Measurements from ENCODE around the gene TTC17.

The TTC17 gene

DNA sequence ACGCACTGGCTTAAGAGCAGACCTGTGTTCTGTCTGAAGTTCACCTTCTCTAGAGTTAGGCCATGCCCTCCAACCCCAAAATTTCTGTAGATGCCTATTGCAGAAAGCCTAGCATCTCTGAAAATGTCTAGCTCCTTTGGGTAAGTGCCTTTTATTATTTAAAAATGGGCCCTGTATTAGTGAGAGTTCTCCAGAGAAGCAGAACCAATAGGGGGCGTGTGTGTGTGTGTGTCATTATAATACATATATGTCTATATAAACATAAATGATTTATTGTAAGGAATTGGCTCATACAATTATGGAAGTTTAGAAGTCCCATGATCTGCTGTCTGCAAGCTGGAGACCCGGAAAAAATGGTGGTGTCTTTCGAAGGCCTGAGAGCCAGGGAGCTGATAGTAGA, 144.7 kb downstream of the TTC17 start:
- Histone ChIP-seq H3K4me3 (ENCODE audit: low read length) (no peak overlapping the region), H3K27me3 (ENCODE audit: insufficient read depth, low read length) (no peaks in the 10 kb centered on the region), H3K4me1 (ENCODE audit: insufficient read depth, low read length) (no peaks in the 10 kb centered on the region), H2AFZ (ENCODE audit: low read depth, low read length) (no peak overlapping the region), H3K9me3 (ENCODE audit: low read length) (no peaks in the 10 kb centered on the region), H3K36me3 (ENCODE audit: insufficient read depth, low read length) (no peaks in the 10 kb centered on the region)

DNA sequence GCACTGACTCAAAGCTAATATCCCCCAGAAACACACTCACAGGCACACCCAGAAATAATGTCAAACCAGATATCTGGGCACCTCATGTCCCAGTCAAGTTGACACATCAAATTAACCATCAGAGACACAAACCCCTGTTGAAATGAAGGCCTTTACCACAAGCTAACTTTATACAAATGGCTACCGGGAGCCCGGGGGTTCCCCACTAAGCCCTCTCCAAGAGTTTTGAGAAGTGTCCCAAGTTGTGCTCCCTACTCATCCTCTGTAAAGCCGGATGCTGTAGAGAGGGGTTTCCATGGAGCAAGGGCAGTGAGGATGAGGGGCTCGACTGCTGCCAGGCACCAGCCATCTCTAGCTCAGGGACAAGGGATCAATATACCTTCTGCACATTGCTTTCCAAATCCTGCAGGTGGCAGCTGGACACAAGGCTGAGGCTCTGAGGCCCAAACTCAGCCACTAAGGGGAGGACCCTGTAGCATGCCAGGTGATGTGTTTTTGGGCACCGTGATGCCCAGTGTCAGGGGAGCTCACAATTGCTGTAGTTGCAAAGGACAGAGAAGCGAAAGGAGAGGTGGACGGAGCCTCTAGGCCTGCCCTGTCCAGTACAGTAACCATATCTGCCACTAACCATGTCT, 145.7 kb downstream of the TTC17 start:
- H3K27me3 ChIP-seq (ENCODE audit: insufficient read depth, low read length) = no peaks in the 10 kb centered on the region
- no peaks in the 10 kb centered on the region for H3K36me3 ChIP-seq (ENCODE audit: insufficient read depth, low read length)
- H2AFZ ChIP-seq (ENCODE audit: low read depth, low read length) = no peak overlapping the region

DNA sequence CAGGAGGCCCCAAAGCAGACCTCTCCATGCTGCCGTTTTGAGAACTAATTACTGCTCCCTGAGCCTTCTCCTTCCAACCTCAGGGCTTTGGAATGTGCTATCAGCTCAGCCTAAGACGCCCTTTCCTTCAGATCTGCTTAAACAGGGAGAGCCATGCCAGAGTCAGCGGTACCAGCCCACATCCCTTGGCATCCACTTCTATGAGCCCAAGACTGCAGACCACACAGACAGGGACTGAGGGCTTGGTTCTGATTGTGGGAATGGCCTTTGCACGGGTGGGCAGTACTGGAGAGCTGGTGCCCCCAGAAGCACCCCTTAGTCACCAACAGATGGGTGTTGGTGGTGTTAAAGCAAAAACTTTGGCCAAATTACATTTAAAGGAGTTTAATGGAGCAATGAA, 146.5 kb downstream of the TTC17 start:
- Histone ChIP-seq H3K4me3 (ENCODE audit: low read length) (no peak overlapping the region), H3K9me3 (ENCODE audit: low read length) (no peaks in the 10 kb centered on the region), H3K27me3 (ENCODE audit: insufficient read depth, low read length) (no peaks in the 10 kb centered on the region), H2AFZ (ENCODE audit: low read depth, low read length) (no peak overlapping the region), H3K36me3 (ENCODE audit: insufficient read depth, low read length) (no peaks in the 10 kb centered on the region), H3K4me1 (ENCODE audit: insufficient read depth, low read length) (no peaks in the 10 kb centered on the region)

More for the DNA sequence above, 145.7 kb downstream of the TTC17 start:
- no peaks in the 10 kb centered on the region for H3K4me1 ChIP-seq (ENCODE audit: insufficient read depth, low read length)
- no peaks in the 10 kb centered on the region for H3K9me3 ChIP-seq (ENCODE audit: low read length)
- no peak overlapping the region for H3K4me3 ChIP-seq (ENCODE audit: low read length)

DNA sequence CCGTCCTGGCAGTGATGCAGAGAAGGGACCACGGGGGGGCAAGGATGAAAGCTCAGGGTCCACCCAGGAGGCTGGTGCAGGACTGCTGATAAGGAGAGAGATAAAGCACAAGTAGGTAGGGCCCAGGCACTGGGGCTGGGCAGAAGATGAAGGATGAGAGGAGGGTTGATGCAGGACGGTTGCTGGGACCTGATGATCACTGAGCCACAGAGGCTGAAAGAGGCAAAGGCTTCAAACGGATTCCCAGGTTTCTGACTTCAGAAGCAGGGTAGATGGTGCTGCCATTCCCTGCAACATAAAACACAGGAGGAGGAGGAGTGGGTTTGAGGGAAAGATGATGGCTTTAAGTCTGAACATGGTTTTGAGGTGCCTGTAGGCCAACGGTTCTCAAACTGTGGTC, 148.5 kb downstream of the TTC17 start:
- Histone ChIP-seq H2AFZ (ENCODE audit: low read depth, low read length) (no peak overlapping the region), H3K9me3 (ENCODE audit: low read length) (no peaks in the 10 kb centered on the region)

DNA sequence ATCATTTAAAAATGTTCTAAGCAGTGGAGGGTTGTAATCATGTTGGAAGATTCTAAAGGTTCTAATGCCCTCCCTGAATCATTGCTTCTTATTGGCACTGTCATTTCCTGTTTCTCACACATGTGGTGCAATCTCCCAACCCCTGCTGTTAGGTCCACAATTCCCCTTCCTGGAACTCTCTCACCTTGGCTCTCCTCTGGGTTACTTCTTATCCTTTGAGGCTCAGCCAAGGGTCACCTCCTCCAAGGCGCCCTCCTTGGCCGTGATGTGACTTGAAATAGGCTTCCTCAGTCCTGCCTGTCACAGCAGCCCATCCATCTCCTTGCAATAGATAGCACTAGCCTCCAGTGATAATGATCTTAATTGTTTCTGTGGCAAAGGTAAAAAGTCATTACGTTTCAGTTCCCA, 149.8 kb downstream of the TTC17 start:
- Histone ChIP-seq H3K36me3 (ENCODE audit: insufficient read depth, low read length) (no peaks in the 10 kb centered on the region), H3K9me3 (ENCODE audit: low read length) (no peaks in the 10 kb centered on the region)

More for the DNA sequence above, 148.5 kb downstream of the TTC17 start:
- Histone ChIP-seq H3K4me3 (ENCODE audit: low read length) (no peak overlapping the region), H3K36me3 (ENCODE audit: insufficient read depth, low read length) (no peaks in the 10 kb centered on the region), H3K4me1 (ENCODE audit: insufficient read depth, low read length) (no peaks in the 10 kb centered on the region), H3K27me3 (ENCODE audit: insufficient read depth, low read length) (no peaks in the 10 kb centered on the region)

DNA sequence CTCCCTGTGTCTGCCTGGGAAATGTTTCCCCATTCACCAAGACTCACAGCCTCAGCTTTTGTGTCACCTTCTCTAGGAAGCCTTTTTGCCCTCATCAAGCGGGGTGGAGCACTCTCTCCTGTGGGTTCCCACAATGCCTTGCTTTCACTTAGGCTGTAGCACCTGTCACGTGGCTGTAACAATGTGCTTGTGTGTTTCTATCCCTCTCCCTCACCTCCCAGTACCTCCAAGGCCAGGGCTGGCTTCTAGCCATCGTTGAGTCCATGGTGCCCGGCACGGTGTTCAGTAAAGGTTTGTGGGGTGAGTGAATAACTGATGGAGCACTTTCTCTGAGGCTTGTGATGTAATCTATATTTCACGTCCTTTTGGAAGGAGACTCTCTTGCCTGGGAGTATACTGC, 153.2 kb downstream of the TTC17 start:
- no peaks in the 10 kb centered on the region for H3K9me3 ChIP-seq (ENCODE audit: low read length)
- H3K4me1 ChIP-seq (ENCODE audit: insufficient read depth, low read length) = peaks cover 18% of the 10 kb centered on the region
- no peak overlapping the region for H2AFZ ChIP-seq (ENCODE audit: low read depth, low read length)
- H3K4me3 ChIP-seq (ENCODE audit: low read length) = no peak overlapping the region
- no peaks in the 10 kb centered on the region for H3K27me3 ChIP-seq (ENCODE audit: insufficient read depth, low read length)
- no peaks in the 10 kb centered on the region for H3K36me3 ChIP-seq (ENCODE audit: insufficient read depth, low read length)

More for the DNA sequence above, 149.8 kb downstream of the TTC17 start:
- Histone ChIP-seq H3K4me3 (ENCODE audit: low read length) (no peak overlapping the region), H3K4me1 (ENCODE audit: insufficient read depth, low read length) (no peaks in the 10 kb centered on the region), H2AFZ (ENCODE audit: low read depth, low read length) (no peak overlapping the region), H3K27me3 (ENCODE audit: insufficient read depth, low read length) (no peaks in the 10 kb centered on the region)

DNA sequence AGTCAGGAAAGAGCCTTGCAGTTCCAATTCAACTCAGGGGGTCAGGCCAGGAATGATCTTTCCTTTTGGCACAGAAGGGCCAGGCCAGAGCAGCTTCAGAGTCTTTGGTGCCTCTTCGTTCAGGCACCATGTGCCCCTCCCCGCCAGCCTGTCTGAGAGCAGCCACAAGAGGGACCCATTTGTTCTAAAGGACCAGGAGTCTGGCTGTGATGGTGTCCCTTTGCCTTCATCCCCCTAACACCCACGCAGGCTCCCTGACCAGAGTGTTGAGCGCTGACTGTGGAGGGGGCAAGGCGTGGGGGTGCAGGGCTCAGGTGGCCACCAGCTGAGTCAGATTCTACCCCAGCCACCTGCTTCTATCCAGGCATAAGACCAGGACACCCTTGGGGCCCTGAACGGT, 156.4 kb downstream of the TTC17 start:
- no peak overlapping the region for H2AFZ ChIP-seq (ENCODE audit: low read depth, low read length)

DNA sequence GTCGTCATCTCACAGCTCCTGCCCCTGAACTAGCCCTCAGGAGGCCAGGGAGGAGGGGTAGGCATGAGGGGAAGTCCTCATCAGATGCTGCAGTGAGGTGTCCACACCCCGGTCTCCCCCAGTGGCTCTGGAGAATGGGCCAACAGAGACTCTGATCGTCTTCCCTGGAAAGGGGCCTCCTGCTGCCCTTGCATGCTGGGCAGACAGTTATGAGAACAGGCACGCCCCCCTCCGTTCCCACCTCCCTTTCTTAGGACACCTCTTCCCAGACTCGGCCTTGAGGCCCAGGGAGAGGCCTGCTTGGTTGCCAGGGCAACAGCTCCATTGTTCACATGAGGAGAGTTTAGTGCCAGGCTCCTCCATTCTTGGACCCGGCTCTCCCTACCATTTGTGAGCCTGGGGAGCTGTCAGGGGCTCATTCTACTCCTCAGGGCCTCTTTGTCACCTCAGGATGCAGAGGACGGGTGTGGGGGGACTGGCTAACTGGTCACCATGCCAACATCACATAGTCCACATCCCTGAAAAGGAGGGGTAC, 157.7 kb downstream of the TTC17 start:
- H3K36me3 ChIP-seq (ENCODE audit: insufficient read depth, low read length) = no peaks in the 10 kb centered on the region
- no peaks in the 10 kb centered on the region for H3K9me3 ChIP-seq (ENCODE audit: low read length)
- peak overlapping the region; percentile 6 for H2AFZ ChIP-seq (ENCODE audit: low read depth, low read length)
- no peaks in the 10 kb centered on the region for H3K27me3 ChIP-seq (ENCODE audit: insufficient read depth, low read length)
- H3K4me3 ChIP-seq (ENCODE audit: low read length) = no peak overlapping the region
- peaks cover 29% of the 10 kb centered on the region for H3K4me1 ChIP-seq (ENCODE audit: insufficient read depth, low read length)

More for the DNA sequence above, 156.4 kb downstream of the TTC17 start:
- Histone ChIP-seq H3K4me1 (ENCODE audit: insufficient read depth, low read length) (peaks cover 29% of the 10 kb centered on the region), H3K4me3 (ENCODE audit: low read length) (no peak overlapping the region), H3K36me3 (ENCODE audit: insufficient read depth, low read length) (no peaks in the 10 kb centered on the region), H3K9me3 (ENCODE audit: low read length) (no peaks in the 10 kb centered on the region), H3K27me3 (ENCODE audit: insufficient read depth, low read length) (no peaks in the 10 kb centered on the region)

DNA sequence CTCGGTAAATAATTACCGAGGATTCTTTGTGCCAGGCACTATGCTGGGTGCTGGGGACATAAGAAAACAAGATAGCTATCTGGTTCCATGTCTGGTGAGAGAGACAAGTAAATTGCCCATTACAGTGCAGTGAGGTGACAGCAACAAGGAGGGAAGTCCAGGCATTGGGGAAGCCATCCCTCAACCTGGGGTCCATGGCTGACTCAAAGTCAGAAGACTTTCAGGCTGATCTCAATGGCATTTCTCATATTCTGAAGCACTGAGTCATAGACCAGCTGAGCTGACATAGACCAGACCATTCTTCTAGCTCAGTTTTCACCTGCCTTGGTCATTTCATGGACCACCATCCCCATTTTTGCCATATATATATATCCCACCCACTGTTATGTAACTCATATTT, 158.8 kb downstream of the TTC17 start:
- Histone ChIP-seq H3K4me3 (ENCODE audit: low read length) (no peak overlapping the region), H3K36me3 (ENCODE audit: insufficient read depth, low read length) (no peaks in the 10 kb centered on the region), H2AFZ (ENCODE audit: low read depth, low read length) (no peak overlapping the region), H3K4me1 (ENCODE audit: insufficient read depth, low read length) (peaks cover 29% of the 10 kb centered on the region), H3K9me3 (ENCODE audit: low read length) (peaks cover 4% of the 10 kb centered on the region), H3K27me3 (ENCODE audit: insufficient read depth, low read length) (no peaks in the 10 kb centered on the region)

DNA sequence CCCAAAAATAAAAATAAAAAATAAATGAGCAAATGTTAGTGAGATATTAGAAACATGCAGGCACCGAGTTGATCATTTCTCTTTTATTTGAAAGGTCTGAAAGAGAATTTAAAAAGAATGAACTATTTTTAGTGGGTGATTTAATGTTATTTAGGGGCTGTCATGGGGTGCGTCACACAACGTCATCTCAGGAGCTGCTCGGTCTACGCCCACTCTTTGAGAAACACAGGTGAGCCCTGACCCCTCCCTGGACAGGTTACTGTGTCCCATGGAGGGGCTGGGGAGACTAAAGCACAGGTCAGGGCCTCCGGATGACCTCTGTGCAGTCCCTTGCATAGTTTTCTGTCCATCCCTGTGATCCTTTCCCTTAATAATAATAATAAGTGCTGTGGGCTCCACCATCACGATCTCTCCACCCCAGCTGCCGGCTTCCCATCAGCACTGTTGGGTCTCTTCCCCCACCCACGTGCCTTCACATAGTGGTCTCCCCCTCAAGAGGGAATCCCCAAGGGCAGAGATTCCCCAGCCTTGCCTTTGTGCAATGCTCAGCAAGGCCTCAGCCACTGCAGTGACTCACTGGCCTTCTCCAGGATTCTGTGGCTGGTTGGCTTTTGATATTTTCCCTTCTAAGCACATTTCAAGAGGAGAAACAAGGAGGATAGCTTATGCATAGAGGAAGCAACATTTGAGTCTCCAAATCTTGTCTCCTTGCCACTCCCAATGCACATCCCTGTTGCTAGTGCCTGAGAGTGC, 159.9 kb downstream of the TTC17 start:
- Histone ChIP-seq H3K4me3 (ENCODE audit: low read length) (no peak overlapping the region), H3K9me3 (ENCODE audit: low read length) (peaks cover 4% of the 10 kb centered on the region), H2AFZ (ENCODE audit: low read depth, low read length) (no peak overlapping the region), H3K36me3 (ENCODE audit: insufficient read depth, low read length) (no peaks in the 10 kb centered on the region), H3K27me3 (ENCODE audit: insufficient read depth, low read length) (no peaks in the 10 kb centered on the region), H3K4me1 (ENCODE audit: insufficient read depth, low read length) (peaks cover 29% of the 10 kb centered on the region)

DNA sequence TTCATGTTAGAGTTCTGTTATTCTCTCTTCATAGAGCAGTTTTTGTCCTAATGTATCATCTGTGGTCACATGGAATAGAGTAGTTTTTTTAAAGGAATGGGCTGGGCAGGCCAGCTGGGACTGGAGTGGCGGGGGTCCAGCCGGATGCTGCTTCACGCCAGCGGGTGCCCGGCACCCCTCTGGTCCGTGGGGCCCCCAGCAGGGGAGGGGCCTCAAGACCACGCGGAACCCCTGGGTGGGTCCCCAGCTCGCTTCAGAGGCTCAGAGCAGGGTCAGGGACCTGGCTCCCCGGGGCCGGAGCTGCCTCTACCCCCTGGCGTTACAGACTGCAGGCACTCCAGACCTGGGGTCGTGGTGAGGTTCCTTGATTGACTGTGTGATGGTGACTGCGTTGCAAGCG, 162.8 kb downstream of the TTC17 start:
- H3K27me3 ChIP-seq (ENCODE audit: insufficient read depth, low read length) = no peaks in the 10 kb centered on the region
- no peak overlapping the region for H3K4me3 ChIP-seq (ENCODE audit: low read length)
- H2AFZ ChIP-seq (ENCODE audit: low read depth, low read length) = no peak overlapping the region
- no peaks in the 10 kb centered on the region for H3K36me3 ChIP-seq (ENCODE audit: insufficient read depth, low read length)
- H3K9me3 ChIP-seq (ENCODE audit: low read length) = peaks cover 4% of the 10 kb centered on the region
- peaks cover 16% of the 10 kb centered on the region for H3K4me1 ChIP-seq (ENCODE audit: insufficient read depth, low read length)

DNA sequence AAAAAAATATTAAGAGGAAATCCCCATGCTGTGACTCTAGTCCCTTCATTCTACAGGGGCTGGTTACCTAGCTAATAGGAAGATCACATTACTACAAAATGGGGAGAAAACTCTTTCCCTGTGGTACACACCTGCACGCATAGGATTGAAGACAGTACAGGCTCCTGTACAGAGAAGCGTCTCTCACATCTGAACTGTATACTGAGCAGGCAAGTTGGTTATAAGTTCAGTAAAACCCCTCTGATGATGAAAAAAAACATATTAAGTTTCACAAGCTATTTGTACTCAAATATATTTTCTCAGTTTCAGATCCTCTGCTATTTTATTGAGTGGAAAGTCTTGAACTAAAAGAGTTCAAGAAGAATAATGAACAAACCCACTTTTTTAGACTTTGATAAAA, 164.9 kb downstream of the TTC17 start:
- Histone ChIP-seq H3K4me3 (ENCODE audit: low read length) (no peak overlapping the region), H3K36me3 (ENCODE audit: insufficient read depth, low read length) (no peaks in the 10 kb centered on the region), H3K9me3 (ENCODE audit: low read length) (peaks cover 4% of the 10 kb centered on the region), H2AFZ (ENCODE audit: low read depth, low read length) (no peak overlapping the region), H3K27me3 (ENCODE audit: insufficient read depth, low read length) (no peaks in the 10 kb centered on the region), H3K4me1 (ENCODE audit: insufficient read depth, low read length) (peaks cover 4% of the 10 kb centered on the region)

DNA sequence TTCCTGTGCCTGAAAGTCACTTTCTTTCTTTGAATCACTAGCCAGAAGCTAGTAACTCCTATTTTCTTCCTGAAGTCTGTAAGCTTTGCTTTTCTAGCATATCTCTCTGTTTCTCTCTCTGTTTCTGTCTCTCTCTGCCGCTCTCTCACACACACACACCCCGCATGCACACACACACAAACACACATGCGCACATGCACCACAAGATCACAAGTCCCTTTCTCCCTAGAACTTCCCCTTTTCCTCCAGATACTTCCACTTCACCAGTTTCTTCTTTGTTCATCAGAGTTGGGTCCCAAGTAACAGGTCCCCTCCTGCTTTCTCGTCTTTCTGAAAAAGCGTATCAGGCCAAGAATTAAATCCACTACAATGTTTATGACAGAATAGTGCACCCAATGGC, 173.3 kb downstream of the TTC17 start:
- H3K36me3 ChIP-seq (ENCODE audit: insufficient read depth, low read length) = no peaks in the 10 kb centered on the region
- no peaks in the 10 kb centered on the region for H3K27me3 ChIP-seq (ENCODE audit: insufficient read depth, low read length)
- no peaks in the 10 kb centered on the region for H3K4me1 ChIP-seq (ENCODE audit: insufficient read depth, low read length)
- H2AFZ ChIP-seq (ENCODE audit: low read depth, low read length) = no peak overlapping the region
- H3K9me3 ChIP-seq (ENCODE audit: low read length) = peaks cover 2% of the 10 kb centered on the region
- no peak overlapping the region for H3K4me3 ChIP-seq (ENCODE audit: low read length)
